ENCODE results near the gene TGM4.
"Not testable (repeated sequence)": the region's sequence is repeated elsewhere in the genome, so short reads cannot be mapped to it uniquely, and the experiment has no call there.

Gene TGM4

DNA sequence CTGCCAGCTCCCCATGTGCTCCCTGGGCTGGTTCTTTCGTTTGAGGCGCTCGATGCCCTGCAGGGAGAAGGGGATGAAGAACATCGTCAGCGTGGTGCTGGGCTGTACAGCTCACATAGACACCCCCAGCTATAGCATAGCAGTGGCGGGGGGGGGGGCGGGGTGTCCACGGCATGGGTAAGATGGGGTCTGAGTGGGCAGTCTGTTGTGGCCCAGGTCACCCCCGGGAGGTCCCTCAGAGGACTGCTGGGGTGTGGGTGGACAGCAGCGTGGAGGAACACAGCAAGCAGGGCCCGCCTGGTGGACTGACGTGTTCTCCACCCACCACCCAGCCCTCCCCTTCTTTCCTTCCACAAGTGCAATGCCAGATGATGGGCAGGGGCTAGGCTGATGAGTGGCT is 43.7 kb downstream of the TGM4 start:
- no peak for DNase-seq

DNA sequence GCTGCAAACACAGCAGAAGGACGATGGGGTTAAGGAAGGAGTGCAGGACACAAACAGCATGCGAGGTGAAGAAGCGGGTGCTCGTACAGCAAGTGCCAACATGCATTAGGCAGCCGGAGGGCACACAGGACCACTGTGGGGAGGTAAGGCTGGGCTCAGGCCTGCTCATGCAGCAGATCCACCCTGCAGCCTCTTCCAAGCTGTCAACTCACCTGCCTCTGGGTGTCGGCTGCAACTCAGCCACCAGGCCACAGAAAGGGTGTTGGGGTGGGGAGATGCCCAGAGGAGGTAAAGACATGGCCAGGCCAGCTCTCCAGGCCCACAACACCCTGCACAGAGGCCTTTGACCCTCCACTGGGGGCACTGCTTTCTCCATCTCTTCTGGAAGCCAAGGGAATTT is 44.2 kb downstream of the TGM4 start:
- no peak for DNase-seq

DNA sequence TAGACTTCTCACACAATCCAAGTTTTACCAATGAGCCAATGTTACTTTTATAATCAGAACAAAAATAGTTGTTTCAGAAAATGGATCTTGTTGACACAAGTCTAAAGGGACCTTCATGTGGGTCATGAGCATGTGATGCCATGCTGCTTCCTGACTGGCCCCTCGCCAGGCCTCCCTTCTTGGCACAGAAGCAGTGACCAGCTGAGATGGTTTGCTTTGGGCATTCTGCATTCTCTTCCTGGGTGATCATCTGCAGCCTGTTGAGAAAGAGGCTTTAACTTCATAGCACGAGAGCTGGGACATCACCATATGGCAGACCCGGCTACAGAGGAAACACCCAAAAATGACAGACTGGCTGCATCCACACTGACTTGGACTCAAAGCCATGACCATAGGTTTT is 45.7 kb downstream of the TGM4 start:
- DNase-seq, result no peak

DNA sequence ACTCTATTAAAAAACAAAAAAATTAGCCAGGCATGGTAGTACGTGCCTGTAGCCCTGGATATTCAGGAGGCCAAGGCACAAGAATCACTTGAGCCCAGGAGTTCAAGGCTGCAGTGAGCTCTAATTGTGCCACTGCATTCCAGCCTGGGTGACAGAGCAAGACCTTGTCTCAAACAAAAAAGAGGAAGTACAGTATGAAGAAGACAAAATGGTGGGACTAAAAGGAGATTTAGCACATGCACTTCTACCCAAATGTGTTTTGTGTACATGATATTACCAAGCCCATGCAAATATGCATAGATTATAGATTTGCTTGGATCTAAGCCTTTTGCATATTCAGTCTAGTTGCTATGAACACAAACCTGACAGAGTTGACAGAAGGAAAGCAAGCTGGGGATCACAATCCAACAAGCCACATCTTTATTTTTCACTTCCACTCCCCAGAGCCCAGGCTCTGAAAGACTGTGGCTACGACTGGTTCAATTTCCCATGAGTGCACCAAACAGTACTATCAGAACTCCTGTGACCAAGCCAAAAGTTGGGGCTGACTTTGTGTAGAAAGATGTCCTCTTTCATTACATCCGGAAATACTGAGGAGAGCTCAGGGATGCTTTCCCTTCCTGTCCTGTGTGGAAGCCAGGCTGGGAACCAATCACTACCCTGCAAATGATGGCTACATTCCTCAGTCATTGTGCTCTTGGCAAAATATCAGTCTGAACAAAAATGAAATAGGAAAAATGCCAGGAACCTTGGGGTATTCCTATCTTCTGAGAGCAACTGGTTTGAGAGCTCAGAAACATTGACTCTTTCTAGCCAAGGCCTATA is 49.4 kb downstream of the TGM4 start:
- DNase-seq, result no peak

DNA sequence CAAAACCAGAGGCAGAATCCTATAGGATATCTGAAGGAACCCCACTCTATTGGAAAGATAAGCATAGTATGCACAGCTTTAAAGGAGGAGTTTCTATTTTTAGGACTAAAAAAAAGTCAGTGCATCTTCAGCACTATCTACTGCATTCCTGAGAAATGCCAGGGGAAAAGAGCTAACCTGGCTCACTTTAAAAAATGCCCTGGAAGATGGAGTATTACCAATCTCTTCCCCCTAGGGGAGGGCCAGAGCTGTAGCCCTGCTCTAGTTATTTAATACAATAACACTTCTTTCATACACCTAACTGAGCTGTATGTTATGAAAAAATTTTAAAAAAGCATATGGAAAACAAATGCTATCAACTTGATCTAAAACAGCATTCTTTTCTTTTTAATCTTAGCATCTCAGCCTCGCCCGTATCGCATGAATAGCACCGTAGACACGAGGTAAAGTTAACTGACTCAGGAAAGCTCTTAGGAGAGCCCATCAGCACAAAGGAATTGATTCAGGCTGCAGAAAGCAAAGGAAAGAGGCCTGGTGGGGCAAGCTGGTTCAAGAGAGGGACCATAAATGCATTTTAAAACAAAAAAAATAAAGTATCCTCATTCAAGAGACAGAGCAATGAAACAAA is 50.2 kb downstream of the TGM4 start:
- no peak for DNase-seq

DNA sequence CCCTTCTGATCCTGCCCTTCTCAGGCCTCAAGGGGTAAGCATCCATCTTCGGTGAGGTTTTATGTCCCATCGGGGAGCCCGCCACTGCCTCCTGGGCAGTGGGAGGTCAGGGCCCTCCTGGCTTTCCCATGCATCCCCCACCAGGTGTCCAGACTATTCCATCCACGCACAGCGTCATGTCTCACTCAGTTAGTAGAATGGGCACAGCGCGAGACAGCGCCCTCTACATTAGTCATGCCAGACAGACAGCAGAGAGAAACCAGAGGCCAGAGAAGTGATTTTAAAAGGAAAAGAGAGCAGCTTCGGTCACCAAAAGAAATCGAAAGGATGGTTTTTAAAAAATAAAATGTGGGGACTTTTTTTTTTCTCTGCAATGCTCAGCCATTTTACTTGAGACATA is 51.8 kb downstream of the TGM4 start:
- no peak for DNase-seq

DNA sequence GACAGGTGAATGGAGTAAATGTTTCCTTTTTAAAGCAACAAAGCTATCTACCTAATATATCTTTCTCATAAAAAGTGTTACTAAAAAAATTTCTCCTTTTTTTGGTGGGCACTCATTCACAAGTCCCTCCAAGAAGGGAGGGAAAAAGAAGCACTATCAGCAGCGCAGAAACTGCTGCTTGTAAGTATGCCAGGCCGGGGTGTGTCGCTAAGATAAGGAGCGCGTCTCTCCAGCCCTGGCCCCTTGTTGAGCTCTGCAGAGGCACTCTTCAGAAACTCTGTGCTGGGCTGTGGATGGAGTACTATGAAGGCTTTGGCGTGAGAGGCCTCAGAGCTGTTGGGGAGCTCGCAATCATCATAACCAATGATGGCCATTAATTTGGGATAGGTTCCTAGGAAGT is 52.5 kb downstream of the TGM4 start:
- no peak for DNase-seq

DNA sequence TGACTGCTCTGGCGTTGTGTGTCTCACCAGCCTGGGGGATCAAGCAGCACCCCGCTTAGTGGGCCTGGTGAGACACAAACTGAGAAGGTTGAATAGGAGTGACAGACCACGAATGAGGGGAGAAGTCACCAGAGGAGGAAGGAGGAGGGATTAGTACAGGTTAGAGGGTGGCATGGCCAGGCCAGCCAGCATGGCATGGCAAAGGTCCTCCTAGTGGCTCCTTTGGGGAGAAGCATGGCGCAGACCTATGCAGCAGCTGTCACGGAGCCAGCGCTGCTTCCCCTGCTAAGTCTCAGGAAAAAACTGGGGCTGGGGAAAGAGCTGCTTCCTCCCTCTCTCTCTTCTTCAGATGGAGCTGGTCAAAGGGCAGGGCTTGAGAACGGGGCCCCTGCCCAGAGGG is 53.0 kb downstream of the TGM4 start:
- DNase-seq, result no peak

DNA sequence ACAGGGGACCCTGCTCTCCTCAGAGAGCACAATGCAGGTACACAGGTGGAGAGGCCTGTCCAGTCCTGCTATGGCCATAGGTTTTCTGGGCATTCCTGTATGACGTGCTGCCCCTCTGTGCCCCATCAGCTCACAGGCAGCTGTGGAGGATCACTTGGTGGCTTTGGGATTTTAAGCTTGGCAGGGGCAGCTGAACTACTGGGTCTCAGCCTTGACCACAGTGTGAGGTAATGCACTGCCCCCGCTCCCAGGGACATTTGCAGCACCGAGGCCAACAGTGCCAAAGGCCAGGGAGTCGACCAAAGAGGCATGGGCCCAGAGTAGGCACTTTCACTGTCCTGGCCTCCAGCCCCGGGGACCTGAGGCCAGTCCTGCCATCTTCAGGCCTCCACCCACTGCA is 55.4 kb downstream of the TGM4 start:
- no peak for DNase-seq

DNA sequence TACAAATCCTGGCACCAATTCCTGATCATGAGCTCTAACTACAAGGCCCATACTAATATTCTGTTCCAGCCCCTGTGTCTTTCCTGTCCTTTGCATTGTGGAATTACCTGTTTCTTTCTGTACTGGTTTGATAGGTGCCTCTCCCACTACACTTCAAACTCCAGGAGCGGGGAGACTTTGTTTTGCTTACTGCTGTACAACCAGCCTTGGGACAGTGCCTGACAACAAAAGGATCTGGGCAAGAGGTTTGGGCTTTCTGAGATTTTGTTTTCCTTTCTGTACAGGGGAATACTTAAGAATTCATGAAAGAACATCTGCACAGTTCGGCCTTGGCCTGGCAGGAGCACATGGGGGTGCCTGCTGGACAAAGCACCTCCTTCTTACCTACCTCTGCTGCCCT is 56.5 kb downstream of the TGM4 start:
- no peak for DNase-seq

DNA sequence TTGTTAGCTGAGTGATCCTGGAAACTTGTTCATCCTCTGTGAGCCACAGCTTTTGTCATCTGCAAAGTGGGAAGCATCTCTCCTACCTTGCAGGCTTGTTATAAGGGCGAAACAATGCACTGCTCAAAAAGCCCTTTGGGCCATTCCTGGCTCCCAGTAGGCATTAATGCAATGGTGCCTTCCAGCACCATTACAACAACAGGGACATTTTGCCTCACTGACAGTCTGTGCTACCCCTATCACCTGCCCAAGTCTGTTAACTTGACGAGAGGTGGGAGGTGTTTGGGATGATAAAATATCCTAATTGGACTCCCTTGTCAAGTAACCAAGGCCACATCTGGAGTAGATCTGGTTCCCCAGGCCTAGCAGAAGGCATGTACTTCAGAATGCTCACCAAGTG is 57.4 kb downstream of the TGM4 start:
- no peak for DNase-seq

DNA sequence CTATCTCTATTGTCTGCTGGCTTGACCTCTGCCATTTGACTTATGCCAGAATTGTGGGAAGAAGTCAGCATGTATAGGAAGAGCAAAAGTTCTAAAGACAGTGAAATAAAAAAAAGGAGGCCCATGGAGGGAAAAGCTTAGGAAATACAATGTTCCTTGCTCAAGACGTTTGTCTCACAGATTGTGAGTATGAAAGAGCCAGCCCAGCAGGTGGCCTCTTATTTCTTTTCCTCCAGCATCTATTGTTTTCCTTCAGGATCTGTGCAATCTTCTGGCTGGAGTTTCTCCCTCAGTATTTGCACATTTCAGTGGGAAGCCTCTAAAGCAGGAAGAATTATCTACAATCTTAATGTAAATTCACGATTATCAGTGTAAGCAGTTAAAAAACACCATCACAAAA is 57.9 kb downstream of the TGM4 start:
- DNase-seq, result no peak

DNA sequence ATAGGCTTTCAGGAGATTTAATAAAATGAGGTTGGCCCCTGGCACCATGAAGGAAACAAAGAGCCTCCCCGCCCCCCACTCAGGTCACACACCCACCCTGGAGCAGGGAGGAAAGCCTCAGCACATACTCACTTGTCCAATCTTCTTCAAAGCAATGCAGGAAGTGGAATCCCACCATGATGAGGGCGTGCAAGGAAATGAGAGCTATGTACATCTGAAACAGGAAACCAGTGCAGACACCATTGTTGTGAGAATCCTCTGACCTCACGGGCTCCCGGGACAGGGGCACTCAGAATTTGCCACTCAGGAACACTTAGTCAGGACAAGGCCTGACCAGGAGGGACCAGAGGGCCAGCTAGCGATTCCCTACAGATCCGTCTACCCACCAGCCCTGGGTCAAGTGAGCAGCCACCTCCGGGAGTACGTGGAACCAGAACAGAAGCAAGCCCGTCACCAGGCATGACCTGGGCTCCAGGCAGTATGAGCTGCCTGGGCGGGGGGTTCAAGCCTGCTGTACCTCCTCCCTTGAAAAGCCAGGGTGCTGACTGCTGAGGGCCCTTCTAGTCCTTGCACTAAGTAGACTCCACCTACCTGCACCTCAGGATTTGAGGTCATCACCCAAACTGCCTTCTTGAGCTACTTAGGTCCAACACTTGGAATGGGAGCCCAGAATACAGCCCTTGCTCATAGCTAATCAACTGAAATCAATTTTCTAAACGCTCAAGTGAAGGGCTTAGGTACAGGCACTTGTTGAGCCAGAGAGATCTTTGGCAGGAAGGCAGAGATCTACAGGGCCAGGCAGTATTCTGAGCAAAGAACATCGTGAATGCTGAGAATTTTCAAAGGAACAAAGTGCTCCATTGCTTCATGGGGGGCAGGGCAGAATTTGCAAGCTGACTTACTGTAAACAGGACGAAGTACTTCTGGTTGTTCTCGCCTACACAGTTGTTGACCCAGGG is 58.9 kb downstream of the TGM4 start:
- no peak for DNase-seq

DNA sequence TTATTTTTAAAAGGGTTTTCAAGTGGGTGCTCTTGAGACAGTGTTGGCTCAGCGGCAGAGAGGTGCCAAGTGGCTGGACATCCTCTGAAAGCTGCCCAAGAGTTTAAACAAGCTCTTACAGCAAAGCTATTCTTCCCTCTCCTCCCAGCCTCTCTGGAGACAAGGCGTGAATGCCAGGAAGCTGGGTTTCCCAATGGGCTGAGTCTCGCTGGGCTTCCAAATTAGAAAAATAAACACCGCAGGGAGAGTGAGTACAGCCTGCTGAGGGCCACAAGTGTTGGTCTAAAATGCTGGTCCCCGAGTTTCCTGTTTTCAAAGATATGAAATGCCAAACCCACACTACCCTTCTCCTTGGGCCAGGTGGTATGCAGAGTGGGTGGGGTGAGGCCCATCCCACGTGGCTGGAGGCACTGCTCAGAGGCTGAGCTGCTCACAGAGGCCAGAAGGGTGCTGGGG is 65.2 kb downstream of the TGM4 start:
- no peak for DNase-seq

DNA sequence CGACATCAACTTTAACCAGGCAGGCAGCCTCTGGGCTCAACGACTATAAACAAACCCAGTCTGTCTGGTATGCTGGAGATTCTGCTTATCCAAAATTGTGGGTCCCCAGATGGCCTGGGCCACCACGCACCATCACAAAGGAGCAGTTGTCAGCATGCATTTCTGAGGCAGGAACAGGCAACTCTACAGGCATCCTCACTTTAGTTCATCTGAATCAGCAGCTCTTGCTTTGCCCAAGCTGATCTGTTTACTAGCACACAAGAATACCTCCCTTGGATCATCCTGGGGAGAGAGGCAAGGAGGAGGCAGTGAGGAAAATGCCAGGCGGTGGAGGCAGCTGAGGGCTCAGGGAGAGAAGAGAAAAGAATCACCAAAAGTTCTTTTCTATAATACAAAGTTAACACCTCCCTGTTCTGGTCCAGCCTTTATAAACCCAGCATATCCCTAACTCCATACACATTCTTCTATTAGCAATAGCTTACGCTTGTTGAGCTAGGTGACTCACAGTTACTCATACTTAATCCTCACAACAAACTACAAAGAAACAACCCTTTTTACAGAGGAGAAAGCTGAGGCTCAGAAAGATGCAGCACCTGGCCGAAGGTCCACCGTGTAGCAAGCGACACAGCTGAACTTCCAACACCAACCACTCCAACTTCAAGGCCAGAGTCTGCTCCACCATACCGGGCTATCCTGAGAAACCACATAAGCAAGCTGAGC is 68.0 kb downstream of the TGM4 start:
- DNase-seq, result no peak

DNA sequence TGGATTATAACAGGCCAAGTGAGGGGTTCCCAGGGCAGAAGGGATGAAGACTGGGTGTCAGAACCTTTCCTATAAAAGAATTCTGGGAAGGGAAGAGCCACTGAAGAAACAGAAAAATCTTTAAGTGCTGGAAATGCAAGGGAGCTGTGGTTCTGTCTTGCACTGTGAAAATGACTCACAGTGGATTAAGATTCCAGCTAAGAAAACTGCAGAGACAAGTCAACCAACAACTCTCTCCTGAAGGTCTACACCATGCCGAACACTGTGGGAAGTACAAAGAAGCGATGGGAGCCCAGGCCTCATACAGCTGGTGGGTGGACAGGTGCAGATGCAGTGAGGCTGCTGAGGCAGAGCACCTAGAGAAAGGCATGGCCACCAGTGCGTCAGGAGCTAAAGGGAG is 73.8 kb downstream of the TGM4 start:
- DNase-seq, result no peak

DNA sequence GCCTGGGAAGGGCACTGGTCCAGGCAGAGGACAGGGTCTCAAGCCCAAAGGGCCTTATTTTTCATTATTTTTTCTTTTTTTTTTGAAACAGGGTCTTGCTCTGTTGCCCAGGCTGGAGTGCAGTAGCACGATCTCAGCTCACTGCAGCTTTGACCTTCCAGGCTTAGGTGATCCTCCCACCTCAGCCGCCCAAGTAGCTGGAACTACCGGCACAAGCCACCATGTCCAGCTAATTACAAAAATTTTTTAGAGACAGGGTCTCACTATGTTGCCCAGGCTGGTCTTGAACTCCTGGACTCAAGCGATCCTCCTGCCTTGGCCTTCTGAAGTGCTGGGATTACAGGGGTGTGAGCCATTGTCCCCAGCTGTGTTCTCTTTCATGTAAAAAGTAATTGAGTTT is 75.4 kb downstream of the TGM4 start:
- DNase-seq, result not testable (repeated sequence)

DNA sequence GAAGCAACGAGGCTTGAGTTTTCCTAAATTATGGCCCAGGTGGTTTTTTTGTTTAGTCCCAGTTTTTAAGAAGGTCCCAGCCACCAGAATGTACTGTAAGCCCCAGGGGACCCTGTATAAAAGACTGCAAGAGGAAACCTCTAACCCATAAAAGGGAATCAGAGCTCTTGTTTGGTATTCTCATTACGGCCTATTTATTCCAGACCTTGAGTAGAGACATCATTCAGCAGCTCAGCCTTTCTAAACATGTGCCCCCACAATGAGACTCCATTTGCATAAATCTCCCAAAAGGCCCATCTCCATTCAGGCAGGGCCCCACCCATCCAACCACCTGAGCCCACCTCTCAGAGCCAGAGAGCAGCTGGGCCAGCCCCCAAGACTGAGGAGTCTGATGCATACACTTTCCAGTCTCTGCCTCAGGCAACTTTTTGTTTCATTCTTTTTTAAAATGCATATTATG is 75.9 kb downstream of the TGM4 start:
- no peak for DNase-seq

DNA sequence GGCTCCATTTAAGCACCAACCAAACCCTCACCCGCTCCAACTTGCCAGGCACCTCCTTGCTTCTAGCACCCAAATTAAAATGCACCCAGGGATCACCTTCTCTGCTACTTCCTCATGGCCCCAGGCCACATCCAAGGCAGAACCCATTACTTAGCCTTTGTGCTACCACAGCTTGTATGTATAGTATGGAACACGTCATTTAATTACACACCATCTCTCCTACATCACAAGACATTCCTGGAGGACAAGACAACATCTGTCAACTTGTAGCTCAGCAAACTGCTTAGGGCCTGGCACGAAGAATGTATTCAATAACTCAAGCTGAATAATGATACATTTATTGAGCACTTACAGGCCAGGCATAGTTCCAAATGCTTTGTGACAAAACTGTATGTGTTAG is 78.3 kb downstream of the TGM4 start:
- no peak for DNase-seq

DNA sequence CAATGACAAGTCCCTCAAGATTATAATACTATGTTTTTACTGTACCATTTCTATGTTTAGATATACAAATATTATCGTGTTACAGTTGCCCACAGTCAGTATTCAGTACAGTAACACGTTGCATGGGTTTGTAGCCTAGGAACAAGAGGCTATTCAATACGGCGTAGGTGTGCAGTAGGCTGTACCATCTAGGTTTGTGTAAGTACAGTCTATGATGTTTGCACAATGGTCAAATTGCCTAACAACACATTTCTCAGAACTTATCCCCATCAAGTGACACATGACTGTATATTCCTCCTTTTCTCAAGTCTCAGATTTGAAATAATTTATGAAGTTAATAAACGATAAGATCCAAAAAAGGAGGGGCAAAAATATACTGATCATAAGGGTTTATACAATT is 79.9 kb downstream of the TGM4 start:
- no peak for DNase-seq

DNA sequence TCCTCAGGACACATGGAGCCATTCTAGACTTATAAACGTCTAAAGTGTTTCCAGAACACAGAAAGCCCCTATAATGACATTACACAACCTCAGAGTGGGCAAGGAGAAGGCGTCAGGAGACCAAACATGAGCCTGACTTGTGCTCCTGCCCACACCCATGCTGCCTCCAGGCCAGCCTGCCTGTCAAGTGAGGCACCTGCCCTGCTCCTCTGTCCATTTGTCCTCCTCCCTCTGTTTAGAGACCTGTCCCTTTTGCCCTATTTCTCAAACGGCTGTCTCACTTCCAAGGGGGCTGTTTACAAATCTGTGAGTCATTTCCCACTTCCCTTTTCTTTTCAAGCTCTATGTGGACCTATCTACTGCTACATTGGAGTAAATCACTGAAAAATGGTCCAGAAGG is 80.6 kb downstream of the TGM4 start:
- DNase-seq, result no peak

DNA sequence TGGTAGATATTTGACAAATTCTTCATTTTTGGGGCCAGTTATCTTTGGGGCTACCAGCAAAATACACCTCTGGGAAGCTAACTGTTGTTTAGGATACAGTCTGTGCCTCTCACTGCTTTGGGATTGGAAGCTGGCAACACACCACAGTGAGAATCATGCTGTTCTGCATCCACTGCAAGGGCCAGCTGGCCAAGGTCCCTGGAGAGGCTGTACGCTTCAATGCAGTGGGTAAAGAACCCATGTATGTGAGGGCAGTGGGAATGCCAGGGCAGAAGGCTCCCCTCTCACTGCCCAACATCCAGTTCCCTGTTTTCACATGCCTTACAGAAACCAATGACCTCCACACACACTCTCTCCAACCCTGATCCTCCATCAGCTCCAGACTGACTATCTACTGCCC is 81.5 kb downstream of the TGM4 start:
- no peak for DNase-seq

DNA sequence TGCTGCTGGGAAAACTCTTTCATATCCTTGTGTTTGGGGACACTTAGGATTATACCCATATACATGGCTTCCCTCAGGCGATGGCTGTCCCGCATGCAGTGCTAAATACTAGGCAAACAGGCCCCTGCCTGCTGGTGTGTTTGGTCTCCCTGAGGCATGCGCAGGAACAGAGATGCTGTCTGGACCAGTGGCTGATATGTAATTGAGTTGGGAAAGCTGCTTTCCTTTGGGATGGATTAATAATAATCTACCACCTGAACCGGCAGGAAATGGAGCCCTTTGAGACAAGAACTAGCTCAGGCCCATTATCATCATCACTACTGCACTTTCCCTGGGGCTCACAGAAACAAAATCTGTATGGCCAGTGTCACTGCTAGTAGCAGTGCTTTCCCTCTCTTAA is 83.6 kb downstream of the TGM4 start:
- no peak for DNase-seq
